HG02943 (cell line): ENCODE results near the gene DOLK.

ENCODE experiments used
- ATAC-seq: cut with Tn5 transposase; IDR thresholded peaks from one replicate; pipeline ENCODE4 v1.9.1; 2021; ENCODE audit warnings: mild to moderate bottlenecking, low read depth, moderate library complexity; ENCODE audit not compliant: unreplicated experiment

The DOLK gene

GRCh38 chr9:128910906-128911305 is 36.5 kb downstream of the DOLK start:
- ATAC-seq, result no peak

- no peak for ATAC-seq
These were observed 37.5 kb downstream of the DOLK start for GRCh38 chr9:128909859-128910258.

GRCh38 chr9:128908372-128908771 is 39.0 kb downstream of the DOLK start:
- ATAC-seq, result no peak

- no peak for ATAC-seq
These were observed 40.7 kb downstream of the DOLK start for GRCh38 chr9:128906741-128907140.

- ATAC-seq, result no peak
These were observed 41.4 kb downstream of the DOLK start for GRCh38 chr9:128905964-128906363.

- ATAC-seq, result no peak
These were observed 43.4 kb downstream of the DOLK start for GRCh38 chr9:128903871-128904620.

- ATAC-seq, result no peak
These were observed 44.3 kb downstream of the DOLK start for GRCh38 chr9:128903079-128903461.

- peak; percentile 77 for ATAC-seq
These were observed 44.9 kb downstream of the DOLK start for GRCh38 chr9:128902351-128903078.

GRCh38 chr9:128901822-128902221 is 45.6 kb downstream of the DOLK start:
- no peak for ATAC-seq

GRCh38 chr9:128901379-128901778 is 46.0 kb downstream of the DOLK start:
- ATAC-seq, result no peak

GRCh38 chr9:128899566-128900322 is 47.7 kb downstream of the DOLK start:
- no peak for ATAC-seq

- no peak for ATAC-seq
These were observed 48.4 kb downstream of the DOLK start for GRCh38 chr9:128898845-128899565.

- ATAC-seq, result no peak
These were observed 49.0 kb downstream of the DOLK start for GRCh38 chr9:128898382-128898781.

- no peak for ATAC-seq
These were observed 51.8 kb downstream of the DOLK start for GRCh38 chr9:128895556-128895955.
